Erythroblast (primary cell): ENCODE results near the gene CALML3.
"Not testable (repeated sequence)": the region's sequence is repeated elsewhere in the genome, so short reads cannot be mapped to it uniquely, and the experiment has no call there.

ENCODE experiments used
- DNase-seq, 2 experiments: peaks; one replicate each; lab custom pipeline; 2025; lab: John Stamatoyannopoulos, UW
- GATA1 ChIP-seq: IDR thresholded peaks from 2 replicates; pipeline ENCODE4 v1.6.1; 2011; ENCODE audit warnings: low read depth, mild to moderate bottlenecking, control low read depth, low read length, moderate library complexity
- POLR2A ChIP-seq: IDR thresholded peaks from 2 replicates; pipeline ENCODE4 v1.6.1; 2011; ENCODE audit warnings: mild to moderate bottlenecking, low read length

The CALML3 gene

DNA sequence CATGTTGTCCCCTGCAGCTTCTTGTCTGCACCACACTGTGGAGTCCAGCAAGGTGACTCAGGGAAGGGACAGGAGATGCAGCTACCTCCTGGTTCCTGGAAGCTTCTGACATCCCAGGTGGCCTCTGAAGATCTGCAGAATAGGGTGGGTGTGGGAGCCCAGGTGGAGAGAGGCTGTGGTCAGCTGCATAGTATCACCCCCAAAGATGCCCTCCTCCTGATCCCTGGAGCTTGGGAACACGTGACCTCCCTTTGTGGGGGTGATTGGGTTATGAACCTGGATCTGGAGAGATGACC lies 25.4 kb downstream of the CALML3 start:
- TF ChIP-seq GATA1 (no peak), POLR2A (no peak)
- DNase-seq: no peak

GRCh38 chr10:5550621-5551530 lies 26.1 kb downstream of the CALML3 start:
- DNase-seq: peak in 1 of 2 experiments; percentile 35
- TF ChIP-seq POLR2A (no peak), GATA1 (no peak)

GRCh38 chr10:5551531-5552375 lies 27.0 kb downstream of the CALML3 start:
- DNase-seq: no peak
- no peak for TF ChIP-seq POLR2A
- no peak for TF ChIP-seq GATA1

- TF ChIP-seq GATA1 (no peak), POLR2A (no peak)
- DNase-seq: no peak
Measured at GRCh38 chr10:5552376-5553321, 27.9 kb downstream of the CALML3 start.

- no peak for DNase-seq
- TF ChIP-seq POLR2A (no peak), GATA1 (no peak)
Measured at GRCh38 chr10:5553400-5554170, 28.8 kb downstream of the CALML3 start.

DNA sequence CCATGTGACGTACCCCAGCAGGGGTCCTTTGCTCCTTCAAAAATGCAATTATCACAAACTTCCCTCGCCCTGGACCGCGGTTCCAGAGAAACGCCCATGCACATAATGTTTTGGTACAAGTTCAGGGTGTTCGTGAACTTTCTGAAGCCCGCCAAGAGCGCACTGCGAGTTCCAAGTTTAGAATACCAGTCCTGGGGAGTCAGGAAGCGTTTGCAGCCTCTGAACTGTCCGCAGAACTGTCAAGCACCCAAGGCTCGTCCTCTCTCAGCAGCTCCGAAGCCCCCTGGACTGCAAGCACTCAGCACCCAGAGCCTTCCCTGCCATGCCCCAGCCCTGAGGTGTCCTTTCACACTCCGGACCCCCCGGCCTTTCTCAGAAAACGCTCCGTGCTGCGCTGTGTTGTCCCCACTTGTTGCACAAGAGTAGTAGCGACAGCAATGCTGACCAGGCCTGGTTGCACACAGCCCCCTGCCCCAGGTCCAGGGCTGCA lies 30.3 kb downstream of the CALML3 start:
- TF ChIP-seq POLR2A: no peak
- no peak for TF ChIP-seq GATA1
- DNase-seq: no peak

GRCh38 chr10:5555881-5556280 lies 31.1 kb downstream of the CALML3 start:
- DNase-seq: no peak
- no peak for TF ChIP-seq POLR2A

GRCh38 chr10:5556576-5556975 lies 31.8 kb downstream of the CALML3 start:
- no peak for DNase-seq
- TF ChIP-seq GATA1 (no peak), POLR2A (no peak)

GRCh38 chr10:5557040-5557721 lies 32.4 kb downstream of the CALML3 start:
- DNase-seq: no peak
- TF ChIP-seq GATA1 (no peak), POLR2A (no peak)

DNA sequence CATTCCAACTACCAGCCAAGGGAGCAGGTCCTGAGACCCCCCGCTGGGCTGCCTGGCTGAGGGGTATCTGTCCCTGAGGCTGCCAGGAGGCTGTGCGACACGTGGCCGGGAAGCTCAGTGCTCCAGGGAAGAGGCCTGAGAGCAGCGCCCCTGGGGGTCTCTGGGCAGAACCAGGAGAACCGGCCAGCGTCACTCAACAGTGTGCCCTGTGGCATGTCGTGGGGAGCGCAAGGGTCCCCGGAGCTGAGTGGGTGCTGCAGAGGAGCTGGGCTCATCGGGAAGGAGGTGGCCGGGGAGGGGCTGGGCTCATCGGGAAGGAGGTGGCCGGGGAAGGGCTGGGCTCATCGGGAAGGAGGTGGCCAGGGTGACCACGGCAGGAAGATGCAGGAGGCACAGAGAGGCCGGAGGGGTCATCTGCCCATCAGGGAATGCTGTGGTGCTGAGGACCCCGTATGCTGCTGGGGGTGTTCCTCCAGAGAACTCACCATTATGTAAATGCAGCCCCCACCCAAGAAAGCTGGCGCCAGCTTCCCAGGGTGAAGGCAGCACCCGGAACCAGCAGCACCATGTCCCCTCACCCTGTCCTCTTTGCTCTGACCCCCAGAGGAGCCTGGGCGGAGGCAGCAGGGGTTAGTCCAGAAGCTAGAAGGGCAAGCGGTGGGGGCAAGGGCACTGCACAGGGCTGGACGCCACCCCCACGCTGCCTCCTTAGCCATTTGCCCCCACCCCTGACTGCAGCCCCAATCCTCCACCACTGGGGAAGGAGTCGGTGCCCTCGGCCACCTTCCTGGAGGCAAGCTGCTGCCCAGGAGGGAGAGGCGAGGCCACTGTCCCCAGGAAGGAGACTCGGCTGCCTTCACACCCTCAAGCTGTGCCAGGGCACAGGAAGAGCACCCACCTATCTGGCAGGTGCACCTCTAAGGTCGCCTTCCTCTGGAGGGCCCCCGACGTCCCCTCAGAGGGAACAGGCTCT lies 33.3 kb downstream of the CALML3 start:
- TF ChIP-seq GATA1 (no peak), POLR2A (no peak)
- DNase-seq: no peak

DNA sequence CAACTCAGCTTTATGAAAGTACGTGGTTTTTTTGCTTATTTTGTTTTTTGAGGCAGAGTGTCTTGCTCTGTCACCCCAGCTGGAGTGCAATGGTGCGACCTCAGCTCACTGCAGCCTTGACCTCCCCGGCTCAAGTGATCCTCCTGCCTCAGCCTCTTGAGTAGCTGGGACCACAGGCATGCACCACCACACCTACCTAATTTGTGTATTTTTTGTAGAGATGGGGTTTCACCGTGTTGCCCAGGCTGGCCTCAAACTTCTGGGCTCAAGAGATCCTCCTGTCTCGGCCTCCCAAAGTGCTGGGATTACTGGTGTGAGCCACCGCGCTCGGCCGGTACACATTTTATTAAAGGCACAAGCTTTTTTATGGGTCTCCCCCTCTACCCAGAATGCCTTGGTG lies 34.3 kb downstream of the CALML3 start:
- DNase-seq: not testable (repeated sequence)
